T-helper 22 cell (primary cell): ENCODE results near the gene CDON.

Experiments
- DNase-seq: peaks from one replicate; pipeline ENCODE4 v3.0.0-alpha.2; 2020; ENCODE audit warnings: low read depth

Gene CDON, protein sequence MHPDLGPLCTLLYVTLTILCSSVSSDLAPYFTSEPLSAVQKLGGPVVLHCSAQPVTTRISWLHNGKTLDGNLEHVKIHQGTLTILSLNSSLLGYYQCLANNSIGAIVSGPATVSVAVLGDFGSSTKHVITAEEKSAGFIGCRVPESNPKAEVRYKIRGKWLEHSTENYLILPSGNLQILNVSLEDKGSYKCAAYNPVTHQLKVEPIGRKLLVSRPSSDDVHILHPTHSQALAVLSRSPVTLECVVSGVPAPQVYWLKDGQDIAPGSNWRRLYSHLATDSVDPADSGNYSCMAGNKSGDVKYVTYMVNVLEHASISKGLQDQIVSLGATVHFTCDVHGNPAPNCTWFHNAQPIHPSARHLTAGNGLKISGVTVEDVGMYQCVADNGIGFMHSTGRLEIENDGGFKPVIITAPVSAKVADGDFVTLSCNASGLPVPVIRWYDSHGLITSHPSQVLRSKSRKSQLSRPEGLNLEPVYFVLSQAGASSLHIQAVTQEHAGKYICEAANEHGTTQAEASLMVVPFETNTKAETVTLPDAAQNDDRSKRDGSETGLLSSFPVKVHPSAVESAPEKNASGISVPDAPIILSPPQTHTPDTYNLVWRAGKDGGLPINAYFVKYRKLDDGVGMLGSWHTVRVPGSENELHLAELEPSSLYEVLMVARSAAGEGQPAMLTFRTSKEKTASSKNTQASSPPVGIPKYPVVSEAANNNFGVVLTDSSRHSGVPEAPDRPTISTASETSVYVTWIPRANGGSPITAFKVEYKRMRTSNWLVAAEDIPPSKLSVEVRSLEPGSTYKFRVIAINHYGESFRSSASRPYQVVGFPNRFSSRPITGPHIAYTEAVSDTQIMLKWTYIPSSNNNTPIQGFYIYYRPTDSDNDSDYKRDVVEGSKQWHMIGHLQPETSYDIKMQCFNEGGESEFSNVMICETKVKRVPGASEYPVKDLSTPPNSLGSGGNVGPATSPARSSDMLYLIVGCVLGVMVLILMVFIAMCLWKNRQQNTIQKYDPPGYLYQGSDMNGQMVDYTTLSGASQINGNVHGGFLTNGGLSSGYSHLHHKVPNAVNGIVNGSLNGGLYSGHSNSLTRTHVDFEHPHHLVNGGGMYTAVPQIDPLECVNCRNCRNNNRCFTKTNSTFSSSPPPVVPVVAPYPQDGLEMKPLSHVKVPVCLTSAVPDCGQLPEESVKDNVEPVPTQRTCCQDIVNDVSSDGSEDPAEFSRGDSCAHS (N-terminal part only)

DNA sequence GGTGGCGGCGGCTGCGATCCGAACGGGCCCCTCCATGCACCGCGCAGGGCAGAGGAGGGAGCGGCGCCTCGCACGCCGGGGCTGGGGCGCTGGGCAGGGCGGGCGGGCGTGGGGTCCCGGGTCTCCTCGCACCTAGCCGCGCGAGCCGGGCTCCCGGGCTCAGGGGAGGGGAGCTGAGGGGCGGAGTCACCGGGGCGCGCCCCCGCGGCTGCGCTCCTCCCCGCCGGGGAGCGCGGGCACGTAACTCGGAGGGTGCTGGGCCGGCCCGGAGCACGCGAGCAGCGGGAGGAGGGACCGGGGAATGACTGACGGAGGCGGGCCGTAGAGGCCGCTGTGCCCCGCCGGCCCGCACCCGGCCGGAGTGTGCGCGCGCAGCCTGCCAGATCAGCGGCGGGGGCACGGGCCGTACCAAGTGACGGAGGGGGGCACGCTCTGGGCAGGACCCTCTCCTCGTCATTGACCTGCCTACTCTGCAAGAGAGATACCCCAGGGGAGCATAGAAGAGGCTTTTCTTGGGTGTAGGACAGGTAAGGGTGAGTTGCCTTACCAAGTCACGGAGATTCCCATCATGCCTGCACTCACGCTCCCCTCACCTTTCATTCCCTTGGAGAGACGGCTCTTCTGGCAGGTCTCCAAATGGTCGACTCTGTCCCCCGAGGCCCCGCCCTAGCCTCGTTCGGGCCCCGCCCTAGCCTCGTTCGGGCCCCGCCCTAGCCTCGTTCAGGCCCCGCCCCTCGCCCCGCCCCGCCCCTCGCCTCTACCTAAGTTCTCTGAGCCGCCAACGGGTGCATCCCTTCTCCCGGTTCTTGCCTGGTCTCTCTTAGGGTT is at the start of gene CDON:
Gene CDON (minus strand): TSS at position 188 of the 828 bp plus-strand sequence. CDS start 39,390 bp downstream, outside the sequence.
- peak; percentile 84 for DNase-seq

DNA sequence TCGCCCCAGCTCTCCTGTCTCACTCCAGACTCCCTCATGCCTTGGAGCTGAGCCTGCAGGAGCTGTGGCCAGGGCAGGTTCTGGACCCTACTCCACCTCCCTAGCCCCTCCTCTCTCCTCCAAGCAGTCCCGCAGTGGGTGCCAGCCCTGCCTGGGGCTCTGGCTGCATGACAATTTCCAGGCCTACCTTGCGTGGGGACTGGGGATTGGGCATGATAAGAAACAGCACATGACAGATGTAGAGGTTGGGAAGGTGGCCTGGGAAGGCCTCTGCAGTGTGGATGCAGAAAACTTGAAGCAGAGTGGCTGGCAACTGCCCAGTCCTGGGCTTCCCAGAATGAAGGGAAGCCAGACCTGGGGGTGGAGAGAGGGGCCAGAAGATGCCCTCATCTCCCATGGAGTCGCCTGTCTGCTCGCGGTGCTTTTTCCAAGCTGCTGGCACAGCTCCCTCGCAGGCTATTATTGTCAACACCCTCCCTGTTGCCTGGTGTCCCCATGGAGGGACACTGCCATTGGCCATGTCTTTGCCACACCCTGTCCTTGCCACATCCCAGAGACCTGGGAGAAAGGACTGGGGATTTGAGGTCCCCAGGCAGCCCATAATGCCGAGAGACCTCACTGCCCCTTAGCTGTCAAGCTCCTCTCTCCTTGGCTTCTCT is 48.9 kb upstream of the CDON start:
- no peak for DNase-seq

- no peak for DNase-seq
Measured at GRCh38 chr11:126109941-126110731, 47.5 kb upstream of the CDON start.

GRCh38 chr11:126106594-126107328 is 44.1 kb upstream of the CDON start:
- no peak for DNase-seq

DNA sequence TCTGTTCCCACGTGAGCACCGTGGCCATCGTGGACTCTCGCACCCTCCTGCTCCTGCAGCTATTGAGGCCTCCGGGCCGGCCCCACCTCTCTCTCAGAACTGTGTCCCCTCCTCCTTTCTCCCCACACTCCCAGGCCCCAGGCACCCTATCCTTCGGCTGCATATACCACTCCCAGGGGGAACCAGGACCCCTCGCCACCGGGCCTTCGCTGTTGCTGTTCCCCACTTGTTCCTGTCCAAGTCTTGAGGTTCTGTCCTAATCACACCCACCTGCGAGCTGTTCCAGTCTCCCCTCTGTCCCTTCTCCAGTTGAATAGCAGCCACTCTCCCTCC is 43.0 kb upstream of the CDON start:
- DNase-seq = no peak

- DNase-seq = no peak
Measured at GRCh38 chr11:126105022-126105747, 42.5 kb upstream of the CDON start.

- no peak for DNase-seq
Measured at GRCh38 chr11:126104420-126104819, 41.8 kb upstream of the CDON start.

DNA sequence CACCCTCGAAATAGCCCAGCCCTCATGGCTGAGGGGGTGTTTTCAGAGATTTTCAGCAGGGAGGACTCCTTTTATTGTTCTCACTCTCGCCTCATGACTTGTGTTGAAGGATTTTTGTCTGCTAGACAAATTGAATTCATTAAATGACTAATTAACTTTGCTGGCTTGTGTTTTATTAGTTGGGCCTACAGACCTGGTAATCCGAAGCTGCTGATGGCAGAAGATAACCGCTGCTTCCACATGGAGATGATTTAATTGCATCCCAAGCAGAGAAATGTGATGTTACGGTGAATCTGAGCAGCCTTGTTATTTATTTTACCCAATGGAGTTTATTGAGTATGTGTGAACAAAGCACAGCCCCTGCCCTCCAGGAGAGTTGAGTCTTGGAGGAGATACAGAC is 40.5 kb upstream of the CDON start:
- no peak for DNase-seq

DNA sequence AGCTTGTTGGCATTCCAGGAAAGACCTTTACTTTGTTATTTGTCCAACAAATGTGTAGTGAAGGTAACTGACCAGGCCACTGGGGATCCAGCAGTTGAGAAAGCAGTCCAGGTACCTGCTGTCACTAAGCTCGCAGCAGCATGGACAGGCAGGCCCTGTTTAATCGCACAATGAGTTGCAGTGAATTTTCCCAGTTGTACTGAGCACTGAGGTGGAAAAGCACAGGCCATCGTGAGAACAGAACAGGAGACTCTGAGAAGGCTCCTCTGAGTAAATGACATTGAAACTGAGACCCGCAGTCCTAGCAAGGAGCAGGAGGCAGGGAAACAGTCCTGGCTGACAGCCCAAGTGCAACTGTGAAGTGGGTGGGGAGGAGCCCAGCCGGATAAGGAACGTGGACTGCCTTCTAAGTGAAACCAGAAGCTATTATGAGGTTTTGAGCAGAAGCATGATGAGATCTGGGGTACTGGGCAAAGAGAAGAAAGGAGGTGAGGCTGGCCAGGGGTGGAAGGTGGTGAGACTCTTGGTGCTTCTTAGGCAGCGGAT is 39.8 kb upstream of the CDON start:
- DNase-seq = no peak

GRCh38 chr11:126101930-126102283 is 39.2 kb upstream of the CDON start:
- DNase-seq = no peak

GRCh38 chr11:126101251-126101929 is 38.7 kb upstream of the CDON start:
- no peak for DNase-seq

- no peak for DNase-seq
Measured at GRCh38 chr11:126100716-126101115, 38.0 kb upstream of the CDON start.

GRCh38 chr11:126098204-126098769 is 35.6 kb upstream of the CDON start:
- DNase-seq = no peak

DNA sequence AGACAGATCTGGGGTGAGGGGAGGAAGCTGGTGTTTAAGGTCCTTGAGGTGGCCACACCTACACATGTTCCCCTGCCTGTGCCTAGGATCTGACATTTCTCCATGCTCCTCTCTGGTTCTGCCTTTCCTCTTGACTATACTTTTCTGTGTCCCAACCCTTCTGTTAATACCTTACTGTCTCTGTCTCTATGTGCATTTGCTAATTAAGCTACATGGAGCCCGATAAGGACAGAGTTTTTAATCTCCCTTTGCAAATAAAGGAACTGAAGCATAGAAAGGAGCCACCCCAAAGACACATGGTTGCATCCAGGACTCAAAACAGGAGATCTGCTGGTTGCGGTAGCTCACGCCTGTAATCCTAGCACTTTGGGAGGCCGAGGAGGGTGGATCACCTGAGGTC is 33.1 kb upstream of the CDON start:
- no peak for DNase-seq

- no peak for DNase-seq
Measured at GRCh38 chr11:126090452-126090851, 27.8 kb upstream of the CDON start.

- no peak for DNase-seq
Measured at GRCh38 chr11:126088999-126089398, 26.3 kb upstream of the CDON start.

GRCh38 chr11:126086248-126086647 is 23.6 kb upstream of the CDON start:
- DNase-seq = no peak

- no peak for DNase-seq
Measured at GRCh38 chr11:126084608-126084912, 21.9 kb upstream of the CDON start.
